Neural cell (in vitro differentiated cells): ENCODE measurements around the gene SEC14L6.
"Not testable (repeated sequence)": the region's sequence is repeated elsewhere in the genome, so short reads cannot be mapped to it uniquely, and the experiment has no call there.

Experiments
- CTCF ChIP-seq: fragments of 450-650 bp; IDR thresholded peaks from 2 replicates; pipeline ENCODE4 v1.5.1; 2014; ENCODE audit warnings: antibody characterized with exemption, mild to moderate bottlenecking, moderate library complexity; ENCODE audit not compliant: poor library complexity, severe bottlenecking
- EP300 ChIP-seq: fragments of 450-650 bp; conservative IDR thresholded peaks from 2 replicates; pipeline ENCODE4 v1.6.1; 2014; ENCODE audit warnings: antibody characterized with exemption, mild to moderate bottlenecking, moderate library complexity; ENCODE audit not compliant: poor library complexity, severe bottlenecking
- EZH2 ChIP-seq: fragments of 200-600, 300-800 bp; shearing (Covaris generic), sonication (generic); IDR thresholded peaks from 2 replicates; pipeline ENCODE4 v1.6.1; 2014; ENCODE audit warnings: antibody characterized with exemption, low read length, borderline replicate concordance, mild to moderate bottlenecking; ENCODE audit not compliant: insufficient read depth, poor library complexity, severe bottlenecking
- MXI1 ChIP-seq: fragments of 450-650 bp; conservative IDR thresholded peaks from 2 replicates; pipeline ENCODE4 v1.6.1; 2014; ENCODE audit warnings: antibody characterized with exemption, mild to moderate bottlenecking; ENCODE audit not compliant: poor library complexity, severe bottlenecking
- POLR2AphosphoS5 ChIP-seq: IDR thresholded peaks from 2 replicates; pipeline ENCODE4 v1.6.1; 2012
- RAD21 ChIP-seq: fragments of 450-650 bp; conservative IDR thresholded peaks from 2 replicates; pipeline ENCODE4 v1.6.1; 2014; ENCODE audit warnings: antibody characterized with exemption, mild to moderate bottlenecking, moderate library complexity
- REST ChIP-seq: IDR thresholded peaks from 2 replicates; pipeline ENCODE4 v1.6.1; 2012; ENCODE audit warnings: borderline replicate concordance
- SMC3 ChIP-seq: fragments of 450-650 bp; conservative IDR thresholded peaks from 2 replicates; pipeline ENCODE4 v1.6.1; 2014; ENCODE audit warnings: antibody characterized with exemption, mild to moderate bottlenecking, moderate library complexity; ENCODE audit not compliant: poor library complexity
- TAF1 ChIP-seq: IDR thresholded peaks from 2 replicates; pipeline ENCODE4 v1.6.1; 2012; ENCODE audit warnings: low read depth

GRCh38 chr22:30541511-30541910, 5.0 kb downstream of the SEC14L6 start:
- not testable (repeated sequence) for TF ChIP-seq CTCF, EP300, POLR2AphosphoS5, TAF1, RAD21, EZH2, MXI1, REST, SMC3
